K562 (cell line): ENCODE results near the gene ADAMTS6. TPM values are rescaled to one million over a fixed set of nuclear protein-coding genes. Genes with fewer than 3 reads are reported as not detected.
A peak's percentile ranks its signal among the peaks of the same experiment; 100 is the strongest.

Experiments
- ATAC-seq: fragments of 200-7000 bp; cut with Tn5 transposase; 3 replicates; pipeline ENCODE4 v1.9.1; 2020; ENCODE audit warnings: moderate library complexity
- BruUV-seq: library from RNA; stranded (reverse); fragments of 400-500 nt; replicated peaks from 2 replicates; lab custom pipeline; 2021; lab: Mats Ljungman, UMichigan
- CTCF ChIA-PET: fragments of 300-600 bp; formaldehyde crosslinking; extraction: SDS; loops from one replicate; lab custom pipeline; 2021; ENCODE audit warnings: low intra/inter-chr PET ratio; lab: Yijun Ruan, JAX
- POLR2A ChIA-PET: fragments of 300-600, 350-650 bp; sonication (Branson Sonifier 250); formaldehyde crosslinking; extraction: SDS; loops from one replicate; lab custom pipeline; 2021; ENCODE audit warnings: antibody characterized with exemption, inconsistent platforms; lab: Yijun Ruan, JAX
- DNase-seq, 4 experiments: peaks; one replicate each; pipeline versions ENCODE4 v3.0.0 to v3.0.0-alpha.2; 2011 to 2018; ENCODE audit warnings: low spot score in 3 of 4, mixed read lengths in 3 of 4; ENCODE audit errors: extremely low read depth in 1 of 4
- FAIRE-seq: peaks from 2 replicates; lab custom pipeline; 2011; peaks lifted over from hg19 to GRCh38; lab: Jason Lieb, UNC
- H2AFZ ChIP-seq: 2 replicates; pipeline ENCODE4 v1.6.0; 2011; ENCODE audit warnings: low read depth, low read length, control low read depth, inconsistent platforms
- H3K27ac ChIP-seq: fragments of 200-600 bp; 3 replicates; pipeline ENCODE4 v1.8.0; 2011; ENCODE audit warnings: low read depth, mild to moderate bottlenecking, control low read depth, inconsistent platforms, low read length, moderate library complexity, mixed read lengths; ENCODE audit errors: extremely low read depth
- H3K27me3 ChIP-seq, 2 experiments: fragments of 300-600 bp in 1 of 2; 2 replicates in 1 of 2; 3 replicates in 1 of 2; pipeline versions ENCODE4 v1.6.0 to v1.8.0; 2011; ENCODE audit warnings: inconsistent platforms in 2 of 2, low read length in 2 of 2, mild to moderate bottlenecking in 1 of 2, mixed read lengths in 1 of 2, moderate library complexity in 1 of 2; ENCODE audit not compliant: control insufficient read depth in 2 of 2, insufficient read depth in 2 of 2
- H3K36me3 ChIP-seq: fragments of 300-600 bp; 3 replicates; pipeline ENCODE4 v1.8.0; 2011; ENCODE audit warnings: mild to moderate bottlenecking, low read length, inconsistent platforms; ENCODE audit not compliant: control insufficient read depth, insufficient read depth
- H3K4me1 ChIP-seq, 2 experiments: fragments of 200-600 bp in 1 of 2; replicated peaks in 1 of 2; 2 replicates in 1 of 2; 3 replicates in 1 of 2; pipeline versions ENCODE4 v1.5.1 to v1.8.0; 2011; ENCODE audit warnings: inconsistent platforms in 2 of 2, low read length in 2 of 2, mild to moderate bottlenecking in 1 of 2, mixed read lengths in 1 of 2, moderate library complexity in 1 of 2; ENCODE audit not compliant: control insufficient read depth in 2 of 2, insufficient read depth in 2 of 2
- H3K4me2 ChIP-seq: 2 replicates; pipeline ENCODE4 v1.6.1; 2011; ENCODE audit warnings: low read length, control low read depth, inconsistent platforms, mixed read lengths; ENCODE audit not compliant: insufficient read depth
- H3K4me3 ChIP-seq: fragments of 200-600 bp; sonication (generic), shearing (Covaris generic); 2 replicates; pipeline ENCODE4 v1.5.1; 2016; ENCODE audit warnings: control low read depth, inconsistent platforms
- H3K79me2 ChIP-seq: fragments of 200-600 bp; 3 replicates; pipeline ENCODE4 v1.8.0; 2011; ENCODE audit warnings: low read length, inconsistent platforms; ENCODE audit not compliant: control insufficient read depth, insufficient read depth
- H3K9ac ChIP-seq, 2 experiments: 2 replicates each; pipeline versions ENCODE4 v1.6.0 to v1.6.1; 2011; ENCODE audit warnings: low read depth in 2 of 2, low read length in 2 of 2, control low read depth in 1 of 2, inconsistent platforms in 1 of 2, mild to moderate bottlenecking in 1 of 2, mixed read lengths in 1 of 2; ENCODE audit not compliant: insufficient read depth in 1 of 2
- H3K9me1 ChIP-seq: one replicate; pipeline ENCODE4 v1.6.0; 2011; ENCODE audit warnings: inconsistent platforms, mild to moderate bottlenecking, low read length, moderate library complexity; ENCODE audit not compliant: control insufficient read depth, insufficient read depth
- H3K9me3 ChIP-seq: replicated peaks from 2 replicates; pipeline ENCODE4 v1.5.1; 2011; ENCODE audit warnings: low read depth, low read length, inconsistent platforms; ENCODE audit not compliant: control insufficient read depth, insufficient read depth
- H4K20me1 ChIP-seq: replicated peaks from 2 replicates; pipeline ENCODE4 v1.6.1; 2011; ENCODE audit warnings: low read length, inconsistent platforms, mixed read lengths; ENCODE audit not compliant: control insufficient read depth, insufficient read depth
- ARID1B ChIP-seq: fragments of 450-650 bp; IDR thresholded peaks from 2 replicates; pipeline ENCODE4 v1.6.1; 2016; ENCODE audit warnings: antibody characterized with exemption, mild to moderate bottlenecking, inconsistent platforms
- CBFA2T3 ChIP-seq: fragments of 450-650 bp; IDR thresholded peaks from 2 replicates; pipeline ENCODE4 v1.6.1; 2017
- CGGBP1 ChIP-seq: fragments of 250-450 bp; sonication (Bioruptor Pico); IDR thresholded peaks from 2 replicates; pipeline ENCODE4 v1.9.0; 2021; ENCODE audit warnings: mild to moderate bottlenecking
- ETV5 ChIP-seq: sonication (generic); formaldehyde crosslinking; IDR thresholded peaks from 2 replicates; pipeline ENCODE4 v1.4.0; 2020; ENCODE audit warnings: low read depth, mild to moderate bottlenecking, missing genetic modification reagents
- GTF2A2 ChIP-seq: IDR thresholded peaks from 2 replicates; pipeline ENCODE4 v1.6.1; 2016; ENCODE audit warnings: mild to moderate bottlenecking, missing genetic modification characterization, missing compliant biosample characterization
- PCBP1 ChIP-seq: fragments of 200-400 bp; formaldehyde crosslinking; IDR thresholded peaks from 2 replicates; pipeline ENCODE4 v1.6.1; 2018; ENCODE audit warnings: mild to moderate bottlenecking, low read depth, low read length; ENCODE audit not compliant: poor library complexity, severe bottlenecking
- PML ChIP-seq: IDR thresholded peaks from 2 replicates; pipeline ENCODE4 v1.6.1; 2012; ENCODE audit warnings: low read length, inconsistent platforms
- RBM39 ChIP-seq: fragments of 200-400 bp; formaldehyde crosslinking; optimal IDR thresholded peaks from 2 replicates; pipeline ENCODE3; 2018; ENCODE audit warnings: low read depth, low read length
- STAT6 ChIP-seq: sonication (generic); formaldehyde crosslinking; IDR thresholded peaks from 2 replicates; pipeline ENCODE4 v1.8.1; 2023; ENCODE audit warnings: mild to moderate bottlenecking, missing genetic modification reagents
- ZNF12 ChIP-seq: sonication (generic); formaldehyde crosslinking; IDR thresholded peaks from 2 replicates; pipeline ENCODE4 v1.4.0; 2020; ENCODE audit warnings: mild to moderate bottlenecking, missing genetic modification reagents
- ZNF263 ChIP-seq: sonication (generic); formaldehyde crosslinking; IDR thresholded peaks from 2 replicates; pipeline ENCODE4 v1.8.0; 2022; ENCODE audit warnings: mild to moderate bottlenecking, missing genetic modification reagents, borderline replicate concordance
- ZSCAN32 ChIP-seq: fragments of 450-650 bp; formaldehyde crosslinking; IDR thresholded peaks from 2 replicates; pipeline ENCODE4 v1.4.0; 2020; ENCODE audit warnings: mild to moderate bottlenecking, moderate library complexity
- WGBS: fragments of 100-300 bp; shearing (Covaris generic); methylation state at CpG from one replicate; pipeline ENCODE4 v1.1.6; 2016; ENCODE audit warnings: low coverage, mixed read lengths; ENCODE audit not compliant: insufficient coverage; ENCODE audit errors: missing lambda C conversion rate; 5-methylcytosine and 5-hydroxymethylcytosine counted together
- in situ Hi-C: fragments of 300-500 bp; cut with MboI; formaldehyde crosslinking; loops from 4 replicates; pipeline ENCODE4 v1.15.0; 2018; ENCODE audit warnings: inconsistent platforms, mixed read lengths
- intact Hi-C: fragments of 100-400 bp; cut with micrococcal nuclease; formaldehyde crosslinking; loops from 2 replicates; pipeline ENCODE4 v1.14.2; 2022
- polyA plus RNA-seq, 8 experiments: library from polyadenylated mRNA; depleted of rRNA in 4 of 8; stranded (reverse) in 5 of 8; unstranded in 3 of 8; fragments of >200 nt; fragmentation: Nextera tagmentation in 2 of 8; fragmentation: Illumina TruSeq in 1 of 8; extraction: Ambion mirVana in 2 of 8; extraction: Trizol in 1 of 8; gene quantifications; 2 replicates each; pipeline versions ENCODE4 v1.2.1 to v1.2.3, GENCODE V29; 2011 to 2014; ENCODE audit warnings: inconsistent platforms in 1 of 8, missing spikeins in 1 of 8
- total RNA-seq, 7 experiments: library from RNA; depleted of rRNA in 6 of 7; stranded (reverse); fragments of >200 nt in 6 of 7; fragmentation: Illumina TruSeq in 2 of 7; extraction: Trizol in 2 of 7; gene quantifications; 2 replicates each; pipeline versions ENCODE4 v1.2.1 to v1.2.3, GENCODE V29; 2011 to 2021; ENCODE audit warnings: low replicate concordance in 1 of 7

The ADAMTS6 gene
- total and polyA plus RNA-seq, 9 of the 15 experiments (the other 6 are each of a cell fraction or from before 2014, with no cell fraction given), result 0.57 to 5.3 (median 1.5) TPM

- FAIRE-seq, result no peak
- intact Hi-C loops, result no loop called here
- ChIA-PET CTCF (no interaction called here), POLR2A (no interaction called here)
- in situ Hi-C loops, result no loop called here
- Histone ChIP-seq H4K20me1 (no peaks in the 10 kb centered on the region), H3K27me3 (no peaks in the 10 kb centered on the region), H3K4me3 (no peak overlapping the region), H3K4me2 (no peak overlapping the region), H2AFZ (no peak overlapping the region), H3K36me3 (no peaks in the 10 kb centered on the region), H3K9ac (no peak overlapping the region), H3K9me1 (no peaks in the 10 kb centered on the region), H3K4me1 (no peaks in the 10 kb centered on the region), H3K79me2 (no peaks in the 10 kb centered on the region), H3K27ac (no peak overlapping the region), H3K9me3 (no peaks in the 10 kb centered on the region)
- TF ChIP-seq ARID1B (peak; percentile 31; the same call in 1 of the 2 replicates), STAT6 (CRISPR knock-in tag) (no peak), PCBP1 (no peak), GTF2A2 (tag) (no peak), ETV5 (CRISPR knock-in tag) (no peak), CGGBP1 (CRISPR knock-in tag) (no peak), RBM39 (no peak), CBFA2T3 (peak; percentile 39), ZNF12 (CRISPR knock-in tag) (no peak), ZNF263 (CRISPR knock-in tag) (no peak), PML (no peak), ZSCAN32 (CRISPR knock-in tag) (no peak)
- WGBS, result 0% methylated on average over 3 of the region's 3 CpGs
- BruUV-seq, result no TSS peak
- no peak for DNase-seq
- no peak for ATAC-seq
Measured at GRCh38 chr5:65199993-65200675, 281.6 kb downstream of the ADAMTS6 start.
